Vagina (tissue), 2 donors: ENCODE results near the gene SPIN1. TPM values are rescaled to one million over a fixed set of nuclear protein-coding genes. Genes with fewer than 3 reads are reported as not detected.

ENCODE experiments used
- DNase-seq, 2 donors: peaks; one replicate each; pipeline ENCODE4 v3.0.0-alpha.2; 2017; ENCODE audit errors: extremely low spot score in 2 of 2
- H3K27ac ChIP-seq: fragments of 200-600 bp; sonication (generic); one replicate; pipeline ENCODE4 v1.5.1; 2019
- H3K27me3 ChIP-seq: fragments of 200-600 bp; sonication (generic); one replicate; pipeline ENCODE4 v1.5.1; 2019
- H3K36me3 ChIP-seq, 2 donors: fragments of 200-600 bp; sonication (generic); one replicate each; pipeline ENCODE4 v1.5.1; 2017 to 2019
- H3K4me1 ChIP-seq: fragments of 200-600 bp; sonication (generic); one replicate; pipeline ENCODE4 v1.5.1; 2019
- H3K4me3 ChIP-seq, 2 donors: fragments of 200-600 bp; sonication (generic); 1 replicate in 1 of 2; 2 replicates in 1 of 2; pipeline ENCODE4 v1.5.1; 2016 to 2019
- H3K9me3 ChIP-seq: fragments of 200-600 bp; sonication (generic); one replicate; pipeline ENCODE4 v1.5.1; 2019
- POLR2A ChIP-seq, 2 donors: fragments of 450-650 bp; IDR thresholded peaks; one replicate each; pipeline ENCODE4 v1.6.1; 2017; ENCODE audit warnings: antibody characterized with exemption in 2 of 2, mild to moderate bottlenecking in 2 of 2, moderate library complexity in 2 of 2
- POLR2AphosphoS5 ChIP-seq, 2 donors: sonication (generic); formaldehyde crosslinking; IDR thresholded peaks; one replicate each; pipeline ENCODE4 v1.9.0; 2017; ENCODE audit warnings: antibody characterized with exemption in 2 of 2, mild to moderate bottlenecking in 2 of 2, low read depth in 1 of 2; ENCODE audit not compliant: insufficient read depth in 1 of 2
- intact Hi-C: fragments of 100-400 bp; cut with DNase I; formaldehyde crosslinking; loops from one replicate; pipeline ENCODE4 v1.15.1; 2023
- total RNA-seq: library from RNA; depleted of rRNA; stranded (reverse); fragments of >200 nt; gene quantifications from one replicate; pipeline ENCODE4 v1.2.3, GENCODE V29; 2016
- TF ChIP-seq, protein P1 (sequence below), 3 experiments: fragments of 450-650 bp in 2 of 3; fragments of 200-600 bp in 1 of 3; sonication (generic) in 1 of 3; IDR thresholded peaks; one replicate each; pipeline ENCODE4 v1.5.1; 2017 to 2019; ENCODE audit warnings: antibody characterized with exemption in 3 of 3, mild to moderate bottlenecking in 2 of 3, moderate library complexity in 2 of 3

SPIN1 gene
- total RNA-seq, 1 donor from 2014 or later, result 72.9 TPM

DNA sequence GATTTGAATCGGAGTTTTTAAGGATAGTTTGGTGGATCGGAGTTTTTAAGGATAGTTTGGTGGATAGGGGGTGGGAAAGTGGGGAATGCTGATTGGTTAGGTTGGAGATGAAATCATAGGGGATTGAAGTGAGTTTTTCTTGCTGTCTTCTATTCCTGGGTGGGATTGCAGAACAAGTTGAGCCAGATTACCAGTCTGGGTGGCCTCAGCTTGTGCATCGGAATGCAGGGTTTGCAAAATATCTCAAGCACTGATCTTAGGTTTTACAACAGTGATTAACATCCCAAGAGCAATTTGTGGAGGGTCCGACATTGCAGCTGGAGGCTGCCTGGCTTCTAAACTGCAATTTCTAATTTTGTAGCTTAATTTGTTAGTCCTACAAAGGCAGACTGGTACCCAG lies 123.7 kb downstream of the SPIN1 start:
- H3K9me3 ChIP-seq, result no peaks in the 10 kb centered on the region
- no peaks in the 10 kb centered on the region for H3K4me1 ChIP-seq
- TF ChIP-seq, protein P1, sequence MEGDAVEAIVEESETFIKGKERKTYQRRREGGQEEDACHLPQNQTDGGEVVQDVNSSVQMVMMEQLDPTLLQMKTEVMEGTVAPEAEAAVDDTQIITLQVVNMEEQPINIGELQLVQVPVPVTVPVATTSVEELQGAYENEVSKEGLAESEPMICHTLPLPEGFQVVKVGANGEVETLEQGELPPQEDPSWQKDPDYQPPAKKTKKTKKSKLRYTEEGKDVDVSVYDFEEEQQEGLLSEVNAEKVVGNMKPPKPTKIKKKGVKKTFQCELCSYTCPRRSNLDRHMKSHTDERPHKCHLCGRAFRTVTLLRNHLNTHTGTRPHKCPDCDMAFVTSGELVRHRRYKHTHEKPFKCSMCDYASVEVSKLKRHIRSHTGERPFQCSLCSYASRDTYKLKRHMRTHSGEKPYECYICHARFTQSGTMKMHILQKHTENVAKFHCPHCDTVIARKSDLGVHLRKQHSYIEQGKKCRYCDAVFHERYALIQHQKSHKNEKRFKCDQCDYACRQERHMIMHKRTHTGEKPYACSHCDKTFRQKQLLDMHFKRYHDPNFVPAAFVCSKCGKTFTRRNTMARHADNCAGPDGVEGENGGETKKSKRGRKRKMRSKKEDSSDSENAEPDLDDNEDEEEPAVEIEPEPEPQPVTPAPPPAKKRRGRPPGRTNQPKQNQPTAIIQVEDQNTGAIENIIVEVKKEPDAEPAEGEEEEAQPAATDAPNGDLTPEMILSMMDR (IDR thresholded peaks at IDR 0.05), result no peak
- TF ChIP-seq POLR2AphosphoS5 (IDR thresholded peaks at IDR 0.05; ENCODE audit: insufficient read depth in 1 of 2, low read depth in 1 of 2), result no peak
- no peak for TF ChIP-seq POLR2A (IDR thresholded peaks at IDR 0.05)
- no peak for DNase-seq
- H3K36me3 ChIP-seq, result no peaks in the 10 kb centered on the region
- intact Hi-C loops, result no loop called here
- H3K27me3 ChIP-seq, result no peaks in the 10 kb centered on the region
- no peak overlapping the region for H3K4me3 ChIP-seq
- H3K27ac ChIP-seq, result no peak overlapping the region

DNA sequence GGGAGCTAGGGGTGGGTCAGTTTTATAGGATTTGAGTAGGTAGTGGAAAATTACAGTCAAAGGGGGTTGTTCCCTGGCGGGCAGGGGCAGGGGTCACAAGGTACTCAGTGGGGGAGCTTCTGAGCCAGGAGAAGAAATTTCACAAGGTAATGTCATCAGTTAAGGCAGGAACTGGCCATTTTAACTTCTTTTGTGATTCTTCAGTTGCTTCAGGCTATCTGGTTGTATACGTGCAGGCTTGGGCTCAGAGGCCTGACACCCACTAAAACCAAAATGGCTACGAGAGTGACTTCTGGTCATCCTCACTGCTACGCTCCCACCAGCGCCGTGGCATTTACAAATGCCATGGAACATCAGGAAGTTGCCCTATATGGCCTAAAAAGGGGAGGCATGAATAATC lies 126.0 kb downstream of the SPIN1 start:
- no peaks in the 10 kb centered on the region for H3K36me3 ChIP-seq
- no peaks in the 10 kb centered on the region for H3K4me1 ChIP-seq
- H3K27ac ChIP-seq, result no peak overlapping the region
- intact Hi-C loops, result no loop called here
- DNase-seq, result no peak
- no peaks in the 10 kb centered on the region for H3K27me3 ChIP-seq
- TF ChIP-seq POLR2A (IDR thresholded peaks at IDR 0.05) (no peak), POLR2AphosphoS5 (IDR thresholded peaks at IDR 0.05; ENCODE audit: insufficient read depth in 1 of 2, low read depth in 1 of 2) (no peak)
- TF ChIP-seq, protein P1 (IDR thresholded peaks at IDR 0.05), result no peak
- H3K4me3 ChIP-seq, result no peak overlapping the region
- no peaks in the 10 kb centered on the region for H3K9me3 ChIP-seq

DNA sequence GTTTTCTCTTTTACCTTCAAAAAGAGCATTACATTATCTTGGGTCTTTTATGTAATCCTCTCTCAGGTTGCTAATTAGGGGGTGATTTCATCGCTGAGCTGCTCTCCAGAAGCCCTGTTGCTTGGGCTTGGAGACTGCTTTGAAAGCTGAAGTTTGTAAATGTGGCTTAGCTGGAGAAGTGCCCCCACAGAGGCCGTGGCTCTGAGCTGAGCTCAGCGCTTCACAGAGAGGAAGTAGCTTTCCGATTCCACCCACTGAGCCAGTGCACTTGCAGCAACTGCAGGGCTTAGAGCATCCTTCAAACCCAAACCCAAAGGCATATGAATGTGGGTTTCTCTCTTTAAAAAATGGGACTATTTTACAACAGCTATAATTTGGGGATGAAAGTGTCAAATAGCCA lies 133.1 kb downstream of the SPIN1 start:
- Histone ChIP-seq H3K9me3 (no peaks in the 10 kb centered on the region), H3K4me1 (no peaks in the 10 kb centered on the region), H3K36me3 (no peaks in the 10 kb centered on the region), H3K27me3 (no peaks in the 10 kb centered on the region), H3K27ac (no peak overlapping the region), H3K4me3 (no peak overlapping the region)
- no peak for DNase-seq
- intact Hi-C loops, result no loop called here
- TF ChIP-seq POLR2A (IDR thresholded peaks at IDR 0.05) (no peak), POLR2AphosphoS5 (IDR thresholded peaks at IDR 0.05; ENCODE audit: insufficient read depth in 1 of 2, low read depth in 1 of 2) (no peak)
- TF ChIP-seq, protein P1 (IDR thresholded peaks at IDR 0.05), result no peak

- no peaks in the 10 kb centered on the region for H3K27me3 ChIP-seq
- TF ChIP-seq, protein P1 (IDR thresholded peaks at IDR 0.05), result no peak
- TF ChIP-seq POLR2A (IDR thresholded peaks at IDR 0.05), result no peak
- no peak for TF ChIP-seq POLR2AphosphoS5 (IDR thresholded peaks at IDR 0.05; ENCODE audit: insufficient read depth in 1 of 2, low read depth in 1 of 2)
- no peaks in the 10 kb centered on the region for H3K36me3 ChIP-seq
- intact Hi-C loops, result no loop called here
- H3K4me1 ChIP-seq, result peaks cover 4% of the 10 kb centered on the region
- no peak for DNase-seq
- H3K9me3 ChIP-seq, result no peaks in the 10 kb centered on the region
- no peak overlapping the region for H3K27ac ChIP-seq
- no peak overlapping the region for H3K4me3 ChIP-seq
Observed at GRCh38 chr9:88522360-88522759, 134.1 kb downstream of the SPIN1 start.

- Histone ChIP-seq H3K27me3 (no peaks in the 10 kb centered on the region), H3K4me3 (no peak overlapping the region), H3K9me3 (no peaks in the 10 kb centered on the region), H3K4me1 (peaks cover 4% of the 10 kb centered on the region), H3K36me3 (no peaks in the 10 kb centered on the region), H3K27ac (no peak overlapping the region)
- intact Hi-C loops, result no loop called here
- TF ChIP-seq POLR2A (IDR thresholded peaks at IDR 0.05) (no peak), POLR2AphosphoS5 (IDR thresholded peaks at IDR 0.05; ENCODE audit: insufficient read depth in 1 of 2, low read depth in 1 of 2) (no peak)
- TF ChIP-seq, protein P1 (IDR thresholded peaks at IDR 0.05), result no peak
- no peak for DNase-seq
Observed at GRCh38 chr9:88523056-88523455, 134.8 kb downstream of the SPIN1 start.
